GM23338 (cell line): ENCODE data around the gene CD9. TPM values are rescaled to one million over a fixed set of nuclear protein-coding genes. Genes with fewer than 3 reads are reported as not detected.

Source experiments
- ATAC-seq: fragments of 200-7000 bp; cut with Tn5 transposase; 3 replicates; pipeline ENCODE4 v1.9.1; 2020
- DNase-seq: peaks from one replicate; pipeline ENCODE4 v3.0.0-alpha.2; 2015; ENCODE audit warnings: low spot score
- H2AFZ ChIP-seq: fragments of 200-600 bp; sonication (generic); 2 replicates; pipeline ENCODE4 v1.8.0; 2016; ENCODE audit warnings: antibody characterized with exemption, mild to moderate bottlenecking, moderate library complexity
- H3F3A ChIP-seq: fragments of 200-600 bp; sonication (generic); replicated peaks from 2 replicates; pipeline ENCODE4 v1.8.0; 2017; ENCODE audit warnings: antibody characterized with exemption, mixed run types, low read depth
- H3K27ac ChIP-seq: fragments of 200-600 bp; sonication (generic); 2 replicates; pipeline ENCODE4 v1.6.1; 2016; ENCODE audit warnings: low read depth
- H3K27me3 ChIP-seq: fragments of 200-600 bp; sonication (generic); 2 replicates; pipeline ENCODE4 v1.8.0; 2016; ENCODE audit warnings: mild to moderate bottlenecking, mixed run types, moderate library complexity; ENCODE audit not compliant: insufficient read depth
- H3K36me3 ChIP-seq: fragments of 200-600 bp; sonication (generic); 2 replicates; pipeline ENCODE4 v1.8.0; 2016; ENCODE audit warnings: mild to moderate bottlenecking; ENCODE audit not compliant: insufficient read depth
- H3K4me1 ChIP-seq: fragments of 200-600 bp; sonication (generic); 2 replicates; pipeline ENCODE4 v1.8.0; 2016; ENCODE audit warnings: mild to moderate bottlenecking, moderate library complexity; ENCODE audit not compliant: insufficient read depth
- H3K4me2 ChIP-seq: fragments of 200-600 bp; sonication (generic); 2 replicates; pipeline ENCODE4 v1.7.1; 2017; ENCODE audit warnings: mixed run types
- H3K4me3 ChIP-seq: fragments of 200-600 bp; sonication (generic); 2 replicates; pipeline ENCODE4 v1.6.1; 2016; ENCODE audit warnings: mixed run types
- H3K79me2 ChIP-seq: fragments of 200-600 bp; sonication (generic); replicated peaks from 2 replicates; pipeline ENCODE4 v1.8.0; 2017; ENCODE audit warnings: mild to moderate bottlenecking; ENCODE audit not compliant: insufficient read depth
- H3K9me2 ChIP-seq: fragments of 200-600 bp; sonication (generic); 2 replicates; pipeline ENCODE4 v1.8.0; 2017; ENCODE audit not compliant: insufficient read depth
- H4K20me1 ChIP-seq: fragments of 200-600 bp; sonication (generic); replicated peaks from 2 replicates; pipeline ENCODE4 v1.8.0; 2017; ENCODE audit warnings: mild to moderate bottlenecking; ENCODE audit not compliant: insufficient read depth
- H3K27ac Mint-ChIP-seq: 2 replicates; pipeline ENCODE4 v1.8.0; 2020; ENCODE audit warnings: inconsistent platforms, mild to moderate bottlenecking, moderate library complexity, mixed read lengths
- H3K27me3 Mint-ChIP-seq: 3 replicates; pipeline ENCODE4 v1.8.0; 2022; ENCODE audit warnings: low read depth, mild to moderate bottlenecking, moderate library complexity, mixed read lengths, inconsistent platforms; ENCODE audit not compliant: insufficient read depth, poor library complexity
- H3K36me3 Mint-ChIP-seq: 3 replicates; pipeline ENCODE4 v1.8.0; 2021; ENCODE audit warnings: low read depth, mild to moderate bottlenecking, inconsistent platforms, moderate library complexity, mixed read lengths
- H3K4me1 Mint-ChIP-seq: 3 replicates; pipeline ENCODE4 v1.8.0; 2020; ENCODE audit warnings: mild to moderate bottlenecking, inconsistent platforms, mixed read lengths
- H3K4me3 Mint-ChIP-seq: 3 replicates; pipeline ENCODE4 v1.8.0; 2021; ENCODE audit warnings: moderate library complexity, mild to moderate bottlenecking, inconsistent platforms, mixed read lengths
- H3K9me3 Mint-ChIP-seq: 3 replicates; pipeline ENCODE4 v1.8.0; 2020; ENCODE audit warnings: moderate library complexity, mild to moderate bottlenecking, inconsistent platforms, mixed read lengths
- CREB1 ChIP-seq: fragments of 250-450 bp; sonication (Bioruptor Pico); IDR thresholded peaks from 2 replicates; pipeline ENCODE4 v1.5.0; 2020; ENCODE audit warnings: low read depth, mild to moderate bottlenecking, moderate library complexity
- EZH2 ChIP-seq: fragments of 200-600 bp; sonication (generic); IDR thresholded peaks from one replicate; pipeline ENCODE4 v1.8.0; 2017; ENCODE audit warnings: antibody characterized with exemption, mild to moderate bottlenecking, low read depth; ENCODE audit not compliant: unreplicated experiment
- EZH2phosphoT487 ChIP-seq: fragments of 200-600 bp; sonication (generic); IDR thresholded peaks from one replicate; pipeline ENCODE4 v1.8.1; 2018; ENCODE audit warnings: antibody characterized with exemption; ENCODE audit not compliant: unreplicated experiment
- JUNB ChIP-seq: IDR thresholded peaks from one replicate; pipeline ENCODE4 v1.6.1; 2016; ENCODE audit warnings: antibody characterized with exemption; ENCODE audit not compliant: unreplicated experiment
- NANOG ChIP-seq: IDR thresholded peaks from 2 replicates; pipeline ENCODE4 v1.6.1; 2016; ENCODE audit warnings: antibody characterized with exemption, borderline replicate concordance
- POLR2AphosphoS5 ChIP-seq: IDR thresholded peaks from 2 replicates; pipeline ENCODE4 v1.6.1; 2016; ENCODE audit warnings: antibody characterized with exemption, low read depth
- STAT1 ChIP-seq: IDR thresholded peaks from one replicate; pipeline ENCODE4 v1.6.1; 2016; ENCODE audit warnings: antibody characterized with exemption; ENCODE audit not compliant: unreplicated experiment
- ZNF114 ChIP-seq: fragments of 250-450 bp; sonication (Bioruptor Pico); IDR thresholded peaks from 2 replicates; pipeline ENCODE4 v1.5.0; 2020; ENCODE audit warnings: mild to moderate bottlenecking, moderate library complexity
- ZNF331 ChIP-seq: fragments of 250-450 bp; sonication (Bioruptor Pico); IDR thresholded peaks from 2 replicates; pipeline ENCODE4 v1.5.0; 2020; ENCODE audit warnings: low read depth, mild to moderate bottlenecking, moderate library complexity
- polyA plus RNA-seq: library from polyadenylated mRNA; unstranded; fragments of >200 nt; fragmentation: Nextera tagmentation; extraction: Ambion mirVana; gene quantifications from 2 replicates; pipeline ENCODE4 v1.2.1, GENCODE V29; 2016
- total RNA-seq: library from RNA; depleted of rRNA; stranded (reverse); fragments of >200 nt; shearing (Covaris generic); gene quantifications from 2 replicates; pipeline ENCODE4 v1.2.3, GENCODE V29; 2014
- TF ChIP-seq, protein P1 (sequence below), 2 experiments: fragments of 200-600 bp in 1 of 2; sonication (generic) in 1 of 2; conservative IDR thresholded peaks; 2 replicates each; pipeline versions ENCODE4 v1.5.1 to v1.6.1; 2016 to 2017; ENCODE audit warnings: antibody characterized with exemption in 2 of 2, low read depth in 2 of 2, mild to moderate bottlenecking in 2 of 2, moderate library complexity in 1 of 2
- TF ChIP-seq, protein P2 (sequence below): IDR thresholded peaks from 2 replicates; pipeline ENCODE4 v1.6.1; 2016; ENCODE audit warnings: antibody characterized with exemption
- TF ChIP-seq, protein P3 (sequence below): IDR thresholded peaks from one replicate; pipeline ENCODE4 v1.6.1; 2018; ENCODE audit warnings: antibody characterized with exemption; ENCODE audit not compliant: unreplicated experiment

Gene CD9
- total and polyA plus RNA-seq, 2 experiments from 2014 or later, result 222 to 251 TPM

DNA sequence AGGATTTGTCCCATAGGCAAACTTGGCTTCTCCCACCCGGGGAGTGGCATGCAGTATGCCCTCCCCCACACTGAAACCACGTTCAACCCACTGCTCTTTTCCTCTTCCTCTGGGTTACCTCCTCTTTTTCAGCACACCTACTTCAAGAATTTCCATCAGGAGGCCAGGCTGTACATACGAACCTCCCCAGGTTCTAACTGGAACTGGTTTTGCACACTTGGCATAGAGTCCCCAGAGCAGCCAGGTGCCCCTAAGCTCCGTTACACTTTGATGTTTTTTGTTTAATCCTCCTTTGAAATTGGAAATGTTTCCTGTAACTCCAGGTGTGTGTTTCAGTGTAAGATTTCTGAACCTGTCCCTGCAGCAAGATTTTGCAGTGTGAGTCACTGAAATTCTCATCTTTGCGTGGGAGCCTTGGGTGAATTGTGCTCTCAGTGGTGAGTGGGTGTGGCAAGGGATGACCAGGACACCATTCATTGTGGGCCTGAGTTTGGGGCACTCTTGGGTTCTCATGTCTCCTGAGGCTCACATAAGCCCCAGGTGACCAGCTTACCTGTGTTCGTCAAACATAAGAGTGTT lies 18.2 kb downstream of the CD9 start:
- no peak for TF ChIP-seq EZH2phosphoT487
- no peak for TF ChIP-seq ZNF331 (CRISPR knock-in tag)
- no peak for TF ChIP-seq ZNF114 (CRISPR knock-in tag)
- Histone ChIP-seq H3K36me3 (no peaks in the 10 kb centered on the region), H3K9me2 (no peaks in the 10 kb centered on the region), H3K27me3 (no peaks in the 10 kb centered on the region), H4K20me1 (peaks cover 16% of the 10 kb centered on the region; the same call in 1 of the 2 replicates), H3K4me3 (no peak overlapping the region), H3K4me1 (peaks cover 57% of the 10 kb centered on the region), H3K4me2 (no peak overlapping the region), H2AFZ (no peak overlapping the region), H3F3A (peaks cover 13% of the 10 kb centered on the region; the same call in 1 of the 2 replicates), H3K27ac (no peak overlapping the region), H3K79me2 (peaks cover 82% of the 10 kb centered on the region)
- Mint-ChIP-seq H3K4me3 (no peak overlapping the region), H3K4me1 (peaks cover 74% of the 10 kb centered on the region), H3K36me3 (peaks cover 26% of the 10 kb centered on the region), H3K9me3 (no peaks in the 10 kb centered on the region), H3K27ac (peak overlapping the region; percentile 73), H3K27me3 (peaks cover 24% of the 10 kb centered on the region)
- ATAC-seq (no peak), DNase-seq (no peak)

DNA sequence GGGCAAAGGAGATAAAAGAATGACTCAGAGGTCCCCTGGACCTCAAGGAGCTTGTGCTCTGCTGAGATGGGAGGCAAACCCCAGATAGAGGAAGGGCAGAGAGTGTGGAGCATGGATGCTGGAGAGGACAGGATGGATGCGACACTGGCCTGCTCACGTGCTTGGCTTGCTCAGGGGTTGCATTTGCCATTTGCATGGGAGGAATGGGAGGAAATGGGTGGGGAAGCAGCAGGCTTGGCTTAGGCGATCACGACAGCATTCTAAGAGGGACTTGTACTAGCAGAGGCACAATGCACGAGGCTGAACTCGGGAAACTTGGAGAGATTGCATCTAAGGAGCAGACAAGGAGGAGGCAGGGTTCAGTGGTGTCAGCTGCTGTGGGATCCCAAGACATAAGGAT lies 19.8 kb downstream of the CD9 start:
- Mint-ChIP-seq H3K9me3 (no peaks in the 10 kb centered on the region), H3K4me3 (no peak overlapping the region; the same call in 2 of the 3 replicates), H3K27ac (peak overlapping the region; percentile 25; the same call in 1 of the 2 replicates), H3K4me1 (peaks cover 63% of the 10 kb centered on the region), H3K27me3 (peaks cover 22% of the 10 kb centered on the region), H3K36me3 (peaks cover 30% of the 10 kb centered on the region)
- Histone ChIP-seq H3F3A (peaks cover 3% of the 10 kb centered on the region; the same call in 1 of the 2 replicates), H4K20me1 (peaks cover 16% of the 10 kb centered on the region; the same call in 1 of the 2 replicates), H3K4me2 (peak overlapping the region; percentile 53; the same call in 1 of the 2 replicates), H3K4me3 (no peak overlapping the region), H3K27me3 (no peaks in the 10 kb centered on the region), H3K79me2 (peaks cover 90% of the 10 kb centered on the region), H3K4me1 (peaks cover 43% of the 10 kb centered on the region), H3K36me3 (0 out of 2 replicates have a peak, but pooled peaks cover 2% of the 10 kb centered on the region), H3K9me2 (no peaks in the 10 kb centered on the region), H3K27ac (peak overlapping the region; percentile 48), H2AFZ (no peak overlapping the region)
- DNase-seq (peak; percentile 46), ATAC-seq (no peak)
- TF ChIP-seq, protein P1, sequence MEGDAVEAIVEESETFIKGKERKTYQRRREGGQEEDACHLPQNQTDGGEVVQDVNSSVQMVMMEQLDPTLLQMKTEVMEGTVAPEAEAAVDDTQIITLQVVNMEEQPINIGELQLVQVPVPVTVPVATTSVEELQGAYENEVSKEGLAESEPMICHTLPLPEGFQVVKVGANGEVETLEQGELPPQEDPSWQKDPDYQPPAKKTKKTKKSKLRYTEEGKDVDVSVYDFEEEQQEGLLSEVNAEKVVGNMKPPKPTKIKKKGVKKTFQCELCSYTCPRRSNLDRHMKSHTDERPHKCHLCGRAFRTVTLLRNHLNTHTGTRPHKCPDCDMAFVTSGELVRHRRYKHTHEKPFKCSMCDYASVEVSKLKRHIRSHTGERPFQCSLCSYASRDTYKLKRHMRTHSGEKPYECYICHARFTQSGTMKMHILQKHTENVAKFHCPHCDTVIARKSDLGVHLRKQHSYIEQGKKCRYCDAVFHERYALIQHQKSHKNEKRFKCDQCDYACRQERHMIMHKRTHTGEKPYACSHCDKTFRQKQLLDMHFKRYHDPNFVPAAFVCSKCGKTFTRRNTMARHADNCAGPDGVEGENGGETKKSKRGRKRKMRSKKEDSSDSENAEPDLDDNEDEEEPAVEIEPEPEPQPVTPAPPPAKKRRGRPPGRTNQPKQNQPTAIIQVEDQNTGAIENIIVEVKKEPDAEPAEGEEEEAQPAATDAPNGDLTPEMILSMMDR (conservative IDR thresholded peaks at IDR 0.05; ENCODE audit: low read depth in 2 of 2), result no peak
- no peak for TF ChIP-seq POLR2AphosphoS5
- no peak for TF ChIP-seq EZH2phosphoT487
- TF ChIP-seq, protein P2, sequence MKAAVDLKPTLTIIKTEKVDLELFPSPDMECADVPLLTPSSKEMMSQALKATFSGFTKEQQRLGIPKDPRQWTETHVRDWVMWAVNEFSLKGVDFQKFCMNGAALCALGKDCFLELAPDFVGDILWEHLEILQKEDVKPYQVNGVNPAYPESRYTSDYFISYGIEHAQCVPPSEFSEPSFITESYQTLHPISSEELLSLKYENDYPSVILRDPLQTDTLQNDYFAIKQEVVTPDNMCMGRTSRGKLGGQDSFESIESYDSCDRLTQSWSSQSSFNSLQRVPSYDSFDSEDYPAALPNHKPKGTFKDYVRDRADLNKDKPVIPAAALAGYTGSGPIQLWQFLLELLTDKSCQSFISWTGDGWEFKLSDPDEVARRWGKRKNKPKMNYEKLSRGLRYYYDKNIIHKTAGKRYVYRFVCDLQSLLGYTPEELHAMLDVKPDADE, result no peak
- TF ChIP-seq, protein P3, sequence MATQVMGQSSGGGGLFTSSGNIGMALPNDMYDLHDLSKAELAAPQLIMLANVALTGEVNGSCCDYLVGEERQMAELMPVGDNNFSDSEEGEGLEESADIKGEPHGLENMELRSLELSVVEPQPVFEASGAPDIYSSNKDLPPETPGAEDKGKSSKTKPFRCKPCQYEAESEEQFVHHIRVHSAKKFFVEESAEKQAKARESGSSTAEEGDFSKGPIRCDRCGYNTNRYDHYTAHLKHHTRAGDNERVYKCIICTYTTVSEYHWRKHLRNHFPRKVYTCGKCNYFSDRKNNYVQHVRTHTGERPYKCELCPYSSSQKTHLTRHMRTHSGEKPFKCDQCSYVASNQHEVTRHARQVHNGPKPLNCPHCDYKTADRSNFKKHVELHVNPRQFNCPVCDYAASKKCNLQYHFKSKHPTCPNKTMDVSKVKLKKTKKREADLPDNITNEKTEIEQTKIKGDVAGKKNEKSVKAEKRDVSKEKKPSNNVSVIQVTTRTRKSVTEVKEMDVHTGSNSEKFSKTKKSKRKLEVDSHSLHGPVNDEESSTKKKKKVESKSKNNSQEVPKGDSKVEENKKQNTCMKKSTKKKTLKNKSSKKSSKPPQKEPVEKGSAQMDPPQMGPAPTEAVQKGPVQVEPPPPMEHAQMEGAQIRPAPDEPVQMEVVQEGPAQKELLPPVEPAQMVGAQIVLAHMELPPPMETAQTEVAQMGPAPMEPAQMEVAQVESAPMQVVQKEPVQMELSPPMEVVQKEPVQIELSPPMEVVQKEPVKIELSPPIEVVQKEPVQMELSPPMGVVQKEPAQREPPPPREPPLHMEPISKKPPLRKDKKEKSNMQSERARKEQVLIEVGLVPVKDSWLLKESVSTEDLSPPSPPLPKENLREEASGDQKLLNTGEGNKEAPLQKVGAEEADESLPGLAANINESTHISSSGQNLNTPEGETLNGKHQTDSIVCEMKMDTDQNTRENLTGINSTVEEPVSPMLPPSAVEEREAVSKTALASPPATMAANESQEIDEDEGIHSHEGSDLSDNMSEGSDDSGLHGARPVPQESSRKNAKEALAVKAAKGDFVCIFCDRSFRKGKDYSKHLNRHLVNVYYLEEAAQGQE, result no peak
- TF ChIP-seq STAT1, result no peak
- no peak for TF ChIP-seq JUNB
- no peak for TF ChIP-seq NANOG
- TF ChIP-seq ZNF114 (CRISPR knock-in tag), result no peak
- TF ChIP-seq CREB1 (CRISPR knock-in tag), result no peak
- no peak for TF ChIP-seq EZH2
- no peak for TF ChIP-seq ZNF331 (CRISPR knock-in tag)
